GM21447 (cell line): ENCODE measurements around the gene PRR14L.

Experiments used
- ATAC-seq: cut with Tn5 transposase; IDR thresholded peaks from one replicate; pipeline ENCODE4 v1.9.1; 2021; ENCODE audit not compliant: unreplicated experiment

Gene PRR14L

GRCh38 chr22:31647066-31647465 is 102.9 kb downstream of the PRR14L start:
- no peak for ATAC-seq

- no peak for ATAC-seq
Observed at GRCh38 chr22:31646186-31647019, 103.5 kb downstream of the PRR14L start.

DNA sequence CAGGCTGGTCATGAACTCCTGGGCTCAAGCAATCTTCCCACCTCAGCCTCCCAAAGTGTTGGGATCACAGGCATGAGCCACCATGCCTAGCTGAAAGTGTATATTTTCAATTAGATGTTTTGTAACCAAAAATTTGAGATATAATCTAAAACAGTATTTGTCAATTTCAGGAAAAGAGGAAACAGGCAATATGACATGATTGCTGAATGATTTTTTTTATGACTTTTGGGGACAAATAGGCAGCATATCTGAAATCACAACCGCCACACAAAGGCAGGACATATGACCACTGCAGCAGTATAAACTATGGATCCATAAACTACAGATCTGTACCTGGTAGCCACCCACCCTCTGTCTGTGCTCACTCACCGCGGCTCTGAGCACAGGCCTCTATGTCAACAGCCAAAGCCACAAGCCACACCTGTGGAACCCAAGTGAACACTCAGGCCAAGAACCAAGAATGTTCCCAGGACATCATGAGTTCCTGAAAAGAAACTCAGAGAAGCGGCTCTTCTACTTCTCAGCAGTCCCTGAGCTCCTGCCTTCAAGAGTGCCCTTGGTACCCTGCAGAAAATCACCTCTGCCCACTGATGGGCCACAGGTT is 110.4 kb downstream of the PRR14L start:
- no peak for ATAC-seq

DNA sequence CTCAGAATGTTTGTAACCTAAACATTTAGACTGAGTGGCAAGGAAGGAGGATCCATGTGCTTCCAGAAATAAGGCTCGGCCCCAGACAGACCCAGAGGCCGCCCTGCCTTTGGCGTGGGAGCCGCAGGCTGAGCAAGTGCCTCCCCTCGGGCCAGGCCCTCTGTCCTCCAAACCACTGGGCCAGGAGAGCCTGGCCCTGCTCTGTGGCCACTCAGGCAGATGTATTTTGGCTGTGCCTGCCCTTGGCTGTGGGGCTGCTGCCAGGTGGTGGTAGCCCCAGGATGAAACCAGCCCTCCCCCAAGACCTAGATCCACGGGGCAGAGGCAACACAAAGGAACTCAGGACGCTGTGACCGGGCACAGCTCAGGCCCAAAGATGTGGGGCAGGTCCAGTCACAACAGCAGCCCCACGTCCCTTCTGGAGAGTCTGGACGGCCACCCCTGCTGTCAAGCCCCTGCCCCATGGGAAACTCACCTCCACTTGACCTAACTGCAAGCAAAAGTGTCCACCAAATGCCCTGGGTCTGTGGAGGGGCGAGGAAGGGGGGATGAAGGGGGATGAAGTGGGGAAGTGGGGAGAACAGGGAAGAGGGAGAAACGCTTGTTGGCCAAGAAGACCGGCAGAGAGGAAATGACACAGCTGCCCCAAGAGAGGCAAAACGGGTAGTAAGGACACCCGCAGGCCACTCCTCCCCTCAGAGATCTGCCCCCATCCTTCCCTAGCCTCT is 111.9 kb downstream of the PRR14L start:
- ATAC-seq: peak; percentile 47

- ATAC-seq: peak; percentile 44
Observed at GRCh38 chr22:31637447-31637890, 112.5 kb downstream of the PRR14L start.

GRCh38 chr22:31635638-31636306 is 114.2 kb downstream of the PRR14L start:
- ATAC-seq: no peak

- ATAC-seq: no peak
Observed at GRCh38 chr22:31631436-31631835, 118.5 kb downstream of the PRR14L start.
